Colonic mucosa (tissue), 4 donors: ENCODE results near the gene SHROOM4. TPM values are rescaled to one million over a fixed set of nuclear protein-coding genes. Genes with fewer than 3 reads are reported as not detected.

Experiments used
- DNase-seq: peaks from one replicate; pipeline ENCODE4 v3.0.0-alpha.2; 2020
- H3K27ac ChIP-seq: fragments of 200-600 bp; one replicate; pipeline ENCODE4 v1.8.0; 2021
- H3K27me3 ChIP-seq: fragments of 200-600 bp; one replicate; pipeline ENCODE4 v1.8.0; 2021
- H3K36me3 ChIP-seq: fragments of 200-600 bp; one replicate; pipeline ENCODE4 v1.8.0; 2021
- H3K4me1 ChIP-seq: fragments of 200-600 bp; one replicate; pipeline ENCODE4 v1.8.0; 2021; ENCODE audit warnings: mild to moderate bottlenecking
- H3K4me3 ChIP-seq: fragments of 200-600 bp; one replicate; pipeline ENCODE4 v1.8.0; 2021
- H3K9ac ChIP-seq, 2 donors: one replicate each; pipeline ENCODE4 v1.7.0; 2013; ENCODE audit warnings: control low read depth in 2 of 2, low read depth in 2 of 2, low read length in 2 of 2
- H3K9me3 ChIP-seq: fragments of 200-600 bp; one replicate; pipeline ENCODE4 v1.8.0; 2021
- intact Hi-C: fragments of 100-400 bp; cut with DNase I; formaldehyde crosslinking; loops from one replicate; pipeline ENCODE4 v1.14.1; 2022
- total RNA-seq, 2 donors: library from RNA; stranded (reverse); fragmentation: NEBNext Ultra II Directional in 1 of 2; extraction: Animal tissue kit (Norgen Biotek cat#: 25700) in 1 of 2; gene quantifications; one replicate each; pipeline ENCODE4 v1.2.1, GENCODE V29; 2021
- TF ChIP-seq, protein P1 (sequence below): fragments of 200-600 bp; IDR thresholded peaks from one replicate; pipeline ENCODE4 v1.8.0; 2022; ENCODE audit warnings: antibody characterized with exemption, mild to moderate bottlenecking
- donor health status: healthy.
- donor health status: DM: no; HTN: no; CAD: no.
- donor health status: DM: no; HTN: no; CAD: no.

The SHROOM4 gene
- total RNA-seq, 2 donors from 2014 or later, result 2.2 to 3.3 TPM

DNA sequence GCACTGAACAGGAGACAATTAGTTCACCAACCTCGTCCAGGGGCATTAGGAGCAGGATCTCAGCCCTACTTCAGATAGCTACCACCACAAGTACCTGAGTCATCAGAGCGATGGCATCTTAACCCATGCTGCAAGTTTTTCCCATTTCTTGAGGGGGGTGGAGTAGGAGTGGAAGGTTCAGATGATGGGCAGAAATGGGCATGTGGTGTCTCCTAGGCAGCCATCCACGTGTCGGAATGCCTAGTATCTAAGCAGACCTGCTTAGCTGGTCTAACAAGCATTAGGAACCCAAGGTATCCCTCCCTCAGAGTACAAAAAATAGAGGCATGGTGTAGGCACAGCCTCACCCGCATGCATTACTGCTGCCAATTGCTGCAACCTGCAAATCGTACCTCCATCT, 184.2 kb downstream of the SHROOM4 start:
- intact Hi-C loops, result no loop called here
- Histone ChIP-seq H3K4me3 (no peak overlapping the region), H3K27me3 (no peaks in the 10 kb centered on the region), H3K4me1 (no peaks in the 10 kb centered on the region), H3K9ac (no peak overlapping the region), H3K9me3 (no peaks in the 10 kb centered on the region), H3K36me3 (no peaks in the 10 kb centered on the region), H3K27ac (no peak overlapping the region)
- no peak for DNase-seq
- TF ChIP-seq, protein P1, sequence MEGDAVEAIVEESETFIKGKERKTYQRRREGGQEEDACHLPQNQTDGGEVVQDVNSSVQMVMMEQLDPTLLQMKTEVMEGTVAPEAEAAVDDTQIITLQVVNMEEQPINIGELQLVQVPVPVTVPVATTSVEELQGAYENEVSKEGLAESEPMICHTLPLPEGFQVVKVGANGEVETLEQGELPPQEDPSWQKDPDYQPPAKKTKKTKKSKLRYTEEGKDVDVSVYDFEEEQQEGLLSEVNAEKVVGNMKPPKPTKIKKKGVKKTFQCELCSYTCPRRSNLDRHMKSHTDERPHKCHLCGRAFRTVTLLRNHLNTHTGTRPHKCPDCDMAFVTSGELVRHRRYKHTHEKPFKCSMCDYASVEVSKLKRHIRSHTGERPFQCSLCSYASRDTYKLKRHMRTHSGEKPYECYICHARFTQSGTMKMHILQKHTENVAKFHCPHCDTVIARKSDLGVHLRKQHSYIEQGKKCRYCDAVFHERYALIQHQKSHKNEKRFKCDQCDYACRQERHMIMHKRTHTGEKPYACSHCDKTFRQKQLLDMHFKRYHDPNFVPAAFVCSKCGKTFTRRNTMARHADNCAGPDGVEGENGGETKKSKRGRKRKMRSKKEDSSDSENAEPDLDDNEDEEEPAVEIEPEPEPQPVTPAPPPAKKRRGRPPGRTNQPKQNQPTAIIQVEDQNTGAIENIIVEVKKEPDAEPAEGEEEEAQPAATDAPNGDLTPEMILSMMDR, result no peak

DNA sequence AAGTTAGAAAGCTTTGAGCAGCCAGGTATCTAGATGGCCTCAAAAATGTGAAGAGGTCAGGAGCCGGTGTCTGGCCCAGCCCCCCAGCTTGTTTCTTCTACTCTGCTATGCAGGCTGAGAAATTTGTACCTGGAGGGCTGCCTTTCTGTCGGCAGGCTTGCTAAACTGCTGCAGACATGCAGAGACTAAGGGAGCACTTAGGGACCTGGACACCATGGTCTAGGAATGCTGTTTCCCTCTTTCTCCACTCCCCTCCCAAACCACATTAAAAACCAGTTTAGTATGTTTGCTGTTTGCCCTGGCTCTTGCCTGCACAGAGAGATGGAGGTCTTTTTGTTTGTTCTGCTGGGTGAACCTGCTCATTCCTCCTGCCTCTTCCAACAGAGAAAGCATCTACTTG, 186.3 kb downstream of the SHROOM4 start:
- H3K9ac ChIP-seq, result no peak overlapping the region
- H3K9me3 ChIP-seq, result no peaks in the 10 kb centered on the region
- H3K4me1 ChIP-seq, result no peaks in the 10 kb centered on the region
- no peak overlapping the region for H3K4me3 ChIP-seq
- no peaks in the 10 kb centered on the region for H3K36me3 ChIP-seq
- H3K27ac ChIP-seq, result no peak overlapping the region
- H3K27me3 ChIP-seq, result no peaks in the 10 kb centered on the region
- TF ChIP-seq, protein P1, result no peak
- intact Hi-C loops, result no loop called here
- no peak for DNase-seq

DNA sequence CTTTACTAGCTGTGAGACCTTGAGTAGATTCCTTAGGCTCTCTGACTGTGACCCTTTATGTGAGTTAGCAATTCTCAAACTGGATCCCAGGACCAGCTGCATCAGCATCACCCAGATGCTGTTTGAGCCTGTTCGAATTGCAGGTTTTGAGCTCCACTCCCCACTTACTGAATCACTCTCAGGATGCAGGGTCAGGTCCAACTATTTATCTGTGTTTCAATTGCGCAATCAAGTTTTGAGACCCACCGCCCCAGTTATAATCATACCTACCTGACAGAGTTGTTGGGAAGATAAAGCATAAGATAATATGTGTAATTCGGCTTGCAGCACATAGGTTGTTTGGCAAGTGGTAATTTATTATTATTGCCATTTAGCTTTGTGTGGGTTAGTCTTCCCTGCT, 187.6 kb downstream of the SHROOM4 start:
- H3K27ac ChIP-seq, result no peak overlapping the region
- no peaks in the 10 kb centered on the region for H3K9me3 ChIP-seq
- no peak for DNase-seq
- intact Hi-C loops, result no loop called here
- no peak overlapping the region for H3K4me3 ChIP-seq
- TF ChIP-seq, protein P1, result no peak
- H3K27me3 ChIP-seq, result no peaks in the 10 kb centered on the region
- no peak overlapping the region for H3K9ac ChIP-seq
- H3K4me1 ChIP-seq, result no peaks in the 10 kb centered on the region
- no peaks in the 10 kb centered on the region for H3K36me3 ChIP-seq

DNA sequence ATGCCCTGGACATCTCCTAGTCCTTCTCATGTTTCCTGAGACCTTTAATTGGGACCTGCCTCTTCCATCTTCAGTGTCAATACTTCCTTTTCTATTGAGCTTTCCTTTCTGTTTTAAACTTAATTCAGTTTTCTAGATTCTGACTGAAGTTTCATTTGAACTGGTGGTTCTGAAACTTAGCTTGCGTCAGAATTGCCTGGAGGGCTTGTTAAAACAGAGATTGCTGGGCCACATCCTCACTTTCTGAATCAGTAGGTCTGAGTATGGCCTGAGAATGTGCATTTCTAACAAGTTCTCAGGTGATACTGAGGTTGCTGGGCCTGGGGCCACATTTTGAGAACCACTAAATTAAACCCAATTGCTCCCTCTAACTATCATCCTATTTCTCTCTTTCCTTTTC, 191.2 kb downstream of the SHROOM4 start:
- intact Hi-C loops, result no loop called here
- Histone ChIP-seq H3K4me3 (no peak overlapping the region), H3K9me3 (no peaks in the 10 kb centered on the region), H3K27ac (no peak overlapping the region), H3K9ac (no peak overlapping the region), H3K4me1 (no peaks in the 10 kb centered on the region), H3K36me3 (no peaks in the 10 kb centered on the region), H3K27me3 (no peaks in the 10 kb centered on the region)
- TF ChIP-seq, protein P1, result no peak
- DNase-seq, result no peak

DNA sequence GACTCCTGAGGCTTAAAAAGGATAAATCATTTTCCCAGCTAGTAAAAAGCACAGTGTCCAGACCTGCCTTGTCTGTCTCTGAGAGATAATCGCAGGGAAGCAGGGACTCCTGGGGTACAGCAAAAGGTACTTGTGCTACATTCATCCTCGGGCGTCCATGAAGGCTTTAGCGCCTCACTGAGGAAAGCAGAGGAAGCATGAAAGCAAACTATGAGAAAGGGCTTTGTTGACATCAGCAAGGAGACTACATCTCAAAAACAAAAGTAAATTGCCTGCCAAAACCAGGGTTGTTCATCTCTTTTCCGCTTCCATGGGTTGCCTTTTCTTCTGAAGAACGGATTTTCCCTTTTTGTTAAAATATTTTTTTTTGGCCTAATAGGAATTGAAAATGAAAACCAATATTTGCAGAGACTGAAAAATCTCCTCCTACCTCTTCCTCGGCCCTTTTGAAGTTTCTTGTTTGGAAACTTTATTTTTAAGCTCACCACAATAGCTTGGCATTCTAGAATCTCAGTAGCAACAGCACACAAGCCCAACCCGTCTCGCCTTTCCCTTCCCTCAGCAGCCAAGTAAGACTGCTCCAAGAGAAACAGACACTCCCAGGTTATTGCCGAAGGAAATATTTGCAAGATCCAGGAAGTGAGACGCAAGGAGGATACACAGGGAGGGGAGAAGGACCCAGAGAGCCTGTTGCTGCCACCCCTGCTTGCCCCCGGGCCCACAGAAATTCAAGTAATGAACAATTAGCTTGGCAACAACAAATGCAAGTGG, 195.0 kb downstream of the SHROOM4 start:
- no peaks in the 10 kb centered on the region for H3K27me3 ChIP-seq
- no peak for DNase-seq
- H3K9me3 ChIP-seq, result no peaks in the 10 kb centered on the region
- H3K4me3 ChIP-seq, result no peak overlapping the region
- H3K36me3 ChIP-seq, result no peaks in the 10 kb centered on the region
- no peak overlapping the region for H3K9ac ChIP-seq
- H3K27ac ChIP-seq, result no peak overlapping the region
- intact Hi-C loops, result no loop called here
- H3K4me1 ChIP-seq, result no peaks in the 10 kb centered on the region
- TF ChIP-seq, protein P1, result no peak
